Nephron (organoid): ENCODE results near the gene SPRN.

Experiments
- H3K27ac Mint-ChIP-seq, 3 experiments: 2 replicates each; pipeline ENCODE4 v1.8.0; 2020; ENCODE audit warnings: mixed read lengths in 3 of 3, mild to moderate bottlenecking in 2 of 3, moderate library complexity in 1 of 3
- H3K27me3 Mint-ChIP-seq: 2 replicates; pipeline ENCODE4 v1.8.0; 2021; ENCODE audit warnings: low read depth, mild to moderate bottlenecking, moderate library complexity, mixed read lengths
- H3K36me3 Mint-ChIP-seq: 2 replicates; pipeline ENCODE4 v1.8.0; 2020; ENCODE audit warnings: low read depth, mixed read lengths
- H3K4me1 Mint-ChIP-seq: 2 replicates; pipeline ENCODE4 v1.8.0; 2020; ENCODE audit warnings: mixed read lengths
- H3K4me3 Mint-ChIP-seq, 3 experiments: 2 replicates each; pipeline ENCODE4 v1.8.0; 2020; ENCODE audit warnings: mild to moderate bottlenecking in 3 of 3, mixed read lengths in 3 of 3, moderate library complexity in 2 of 3
- H3K9me3 Mint-ChIP-seq: 2 replicates; pipeline ENCODE4 v1.8.0; 2020; ENCODE audit warnings: mixed read lengths
- CTCF ChIP-seq, 3 experiments: fragments of 200-600 bp; sonication (generic); IDR thresholded peaks; one replicate each; pipeline ENCODE4 v1.5.0; 2021; ENCODE audit warnings: antibody characterized with exemption in 3 of 3; ENCODE audit not compliant: unreplicated experiment in 3 of 3

The SPRN gene

GRCh38 chr10:133461841-133462240 lies 37.4 kb upstream of the SPRN start:
- Mint-ChIP-seq H3K4me3 (no peak overlapping the region), H3K4me1 (no peaks in the 10 kb centered on the region), H3K27ac (no peak overlapping the region), H3K36me3 (peaks cover 14% of the 10 kb centered on the region), H3K9me3 (peaks cover 36% of the 10 kb centered on the region), H3K27me3 (no peaks in the 10 kb centered on the region)
- TF ChIP-seq CTCF (IDR thresholded peaks at IDR 0.05; ENCODE audit: unreplicated experiment in 3 of 3) = no peak

DNA sequence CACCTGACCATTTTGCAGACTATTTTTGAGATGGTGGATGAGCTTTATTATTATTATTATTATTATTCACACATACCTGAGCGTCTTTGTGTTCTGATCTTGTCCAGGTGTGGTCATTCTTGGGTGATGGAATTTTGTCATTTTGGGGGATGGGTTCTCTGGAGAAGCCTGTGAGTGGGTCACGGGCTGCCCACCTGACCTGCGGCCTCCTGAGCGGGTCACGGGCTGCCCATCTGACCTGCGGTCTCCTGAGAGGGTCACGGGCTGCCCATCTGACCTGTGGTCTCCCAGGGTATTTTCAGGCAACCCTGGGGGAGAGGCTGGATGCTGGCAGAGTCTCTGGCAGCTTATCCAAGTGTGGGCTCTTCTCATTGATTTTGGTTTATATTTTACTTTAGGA lies 36.6 kb upstream of the SPRN start:
- peaks cover 29% of the 10 kb centered on the region for H3K9me3 Mint-ChIP-seq
- H3K27ac Mint-ChIP-seq = no peak overlapping the region

DNA sequence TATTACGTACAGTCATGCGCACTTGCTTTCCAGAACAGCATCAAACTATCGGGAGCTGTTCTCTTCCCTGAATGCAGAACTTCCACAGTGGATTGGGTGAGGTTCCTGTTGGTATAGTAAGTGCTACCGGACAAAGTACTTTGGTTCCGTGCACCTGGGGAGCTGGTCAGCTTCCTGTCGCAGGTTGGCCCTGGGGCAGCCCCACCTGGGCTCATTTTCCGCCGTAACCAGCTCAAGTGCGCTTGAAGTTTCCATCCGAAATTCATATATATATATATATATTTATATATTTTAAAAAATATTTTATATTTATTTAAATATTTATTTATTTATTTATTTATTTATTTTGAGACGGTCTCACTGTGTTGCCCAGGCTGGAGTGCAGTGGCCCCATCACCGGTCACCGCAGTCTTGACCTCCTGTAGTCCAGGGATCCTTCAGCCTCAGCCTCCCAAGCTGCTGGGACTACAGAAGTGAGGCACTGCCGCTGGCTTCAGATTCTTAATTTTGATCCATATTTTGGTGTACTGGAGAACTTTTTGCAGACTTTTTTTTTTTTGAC lies 35.9 kb upstream of the SPRN start:
- Mint-ChIP-seq H3K27me3 (no peaks in the 10 kb centered on the region), H3K9me3 (peaks cover 34% of the 10 kb centered on the region), H3K27ac (no peak overlapping the region), H3K4me3 (no peak overlapping the region), H3K4me1 (no peaks in the 10 kb centered on the region), H3K36me3 (peaks cover 9% of the 10 kb centered on the region)
- no peak for TF ChIP-seq CTCF (IDR thresholded peaks at IDR 0.05; ENCODE audit: unreplicated experiment in 3 of 3)

More for the DNA sequence above, 36.6 kb upstream of the SPRN start:
- Mint-ChIP-seq H3K36me3 (peaks cover 9% of the 10 kb centered on the region), H3K27me3 (no peaks in the 10 kb centered on the region), H3K4me1 (no peaks in the 10 kb centered on the region), H3K4me3 (no peak overlapping the region)
- TF ChIP-seq CTCF (IDR thresholded peaks at IDR 0.05; ENCODE audit: unreplicated experiment in 3 of 3) = no peak

- H3K4me1 Mint-ChIP-seq = no peaks in the 10 kb centered on the region
- no peaks in the 10 kb centered on the region for H3K27me3 Mint-ChIP-seq
These were observed 35.2 kb upstream of the SPRN start for GRCh38 chr10:133459454-133460207.

GRCh38 chr10:133458710-133459453 lies 34.5 kb upstream of the SPRN start:
- Mint-ChIP-seq H3K4me3 (no peak overlapping the region), H3K27me3 (no peaks in the 10 kb centered on the region), H3K36me3 (peaks cover 9% of the 10 kb centered on the region), H3K4me1 (no peaks in the 10 kb centered on the region), H3K9me3 (peaks cover 33% of the 10 kb centered on the region), H3K27ac (no peak overlapping the region)
- TF ChIP-seq CTCF (IDR thresholded peaks at IDR 0.05; ENCODE audit: unreplicated experiment in 3 of 3) = no peak

More at GRCh38 chr10:133459454-133460207, 35.2 kb upstream of the SPRN start:
- H3K9me3 Mint-ChIP-seq = peaks cover 37% of the 10 kb centered on the region
- H3K36me3 Mint-ChIP-seq = peaks cover 9% of the 10 kb centered on the region
- H3K27ac Mint-ChIP-seq = no peak overlapping the region
- no peak overlapping the region for H3K4me3 Mint-ChIP-seq
- TF ChIP-seq CTCF (IDR thresholded peaks at IDR 0.05; ENCODE audit: unreplicated experiment in 3 of 3) = no peak
